Measurements from ENCODE around the gene MIER2.
"Not testable (repeated sequence)": the region's sequence is repeated elsewhere in the genome, so short reads cannot be mapped to it uniquely, and the experiment has no call there.

MIER2 gene

GRCh38 chr19:275000-275399, 69.6 kb downstream of the MIER2 start:
- H3K4me1 Mint-ChIP-seq = no peaks in the 10 kb centered on the region
- no peak overlapping the region for H3K4me3 Mint-ChIP-seq
- no peaks in the 10 kb centered on the region for H3K36me3 Mint-ChIP-seq
- peaks cover 24% of the 10 kb centered on the region for H3K27me3 Mint-ChIP-seq
- DNase-seq = no peak
- no peaks in the 10 kb centered on the region for H3K9me3 Mint-ChIP-seq
- no peak overlapping the region for H3K27ac Mint-ChIP-seq
- CTCF ChIA-PET = no interaction called here

- Mint-ChIP-seq H3K9me3 (no peaks in the 10 kb centered on the region), H3K4me1 (no peaks in the 10 kb centered on the region), H3K36me3 (no peaks in the 10 kb centered on the region), H3K4me3 (no peak overlapping the region), H3K27ac (no peak overlapping the region), H3K27me3 (peaks cover 18% of the 10 kb centered on the region)
- CTCF ChIA-PET = no interaction called here
- DNase-seq = no peak
These were observed 71.2 kb downstream of the MIER2 start for GRCh38 chr19:273393-273792.

DNA sequence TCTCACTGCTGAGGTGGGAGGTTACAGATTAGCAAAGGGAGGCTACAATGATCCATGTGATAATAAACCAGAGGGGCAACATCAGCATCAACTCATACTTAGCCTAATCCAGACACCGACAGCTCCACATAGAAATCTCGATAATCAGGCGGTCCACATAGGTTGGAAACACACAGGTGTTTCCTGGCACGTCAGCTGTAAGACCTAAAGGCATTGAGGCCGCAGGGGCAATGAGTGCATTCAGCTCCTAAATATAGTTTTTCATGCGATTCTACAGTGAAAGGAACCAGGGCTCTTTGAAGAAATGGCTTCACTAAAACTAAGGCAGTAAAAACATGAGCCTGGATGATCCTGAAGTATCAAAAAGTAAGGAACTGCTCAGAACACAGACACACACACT, 72.7 kb downstream of the MIER2 start:
- peaks cover 17% of the 10 kb centered on the region for H3K27me3 Mint-ChIP-seq
- H3K9me3 Mint-ChIP-seq = no peaks in the 10 kb centered on the region
- no peaks in the 10 kb centered on the region for H3K36me3 Mint-ChIP-seq
- no peak overlapping the region for H3K27ac Mint-ChIP-seq
- CTCF ChIA-PET = interaction anchor here (0.7 kb wide), 1 partner anchor 18 kb away, joined by 3 read pairs; no protein-coding TSS in a partner anchor
- no peak overlapping the region for H3K4me3 Mint-ChIP-seq
- peaks cover 7% of the 10 kb centered on the region for H3K4me1 Mint-ChIP-seq
- no peak for DNase-seq

DNA sequence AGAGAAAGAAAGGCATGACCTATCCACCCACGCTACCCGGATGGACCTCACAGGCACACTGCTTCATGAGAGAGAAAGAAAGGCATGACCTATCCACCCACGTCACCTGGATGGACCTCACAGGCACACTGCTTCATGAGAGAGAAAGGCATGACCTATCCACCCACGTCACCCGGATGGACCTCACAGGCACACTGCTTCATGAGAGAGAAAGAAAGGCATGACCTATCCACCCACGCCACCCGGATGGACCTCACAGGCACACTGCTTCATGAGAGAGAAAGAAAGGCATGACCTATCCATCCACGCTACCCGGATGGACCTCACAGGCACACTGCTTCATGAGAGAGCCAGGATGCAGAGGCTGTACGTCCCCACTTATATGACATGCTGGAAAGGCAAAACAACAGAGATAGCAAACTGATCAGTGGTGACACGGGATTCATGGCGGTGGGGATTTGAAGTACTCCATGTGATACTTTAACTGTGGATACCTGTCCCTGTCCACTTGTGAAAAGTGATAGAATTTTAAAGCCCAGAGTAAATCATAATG, 73.8 kb downstream of the MIER2 start:
- H3K9me3 Mint-ChIP-seq, DNase-seq, H3K36me3 Mint-ChIP-seq, H3K4me3 Mint-ChIP-seq, CTCF ChIA-PET, H3K27ac Mint-ChIP-seq: not testable (repeated sequence)
- Mint-ChIP-seq H3K27me3 (peaks cover 19% of the 10 kb centered on the region), H3K4me1 (peaks cover 11% of the 10 kb centered on the region)

DNA sequence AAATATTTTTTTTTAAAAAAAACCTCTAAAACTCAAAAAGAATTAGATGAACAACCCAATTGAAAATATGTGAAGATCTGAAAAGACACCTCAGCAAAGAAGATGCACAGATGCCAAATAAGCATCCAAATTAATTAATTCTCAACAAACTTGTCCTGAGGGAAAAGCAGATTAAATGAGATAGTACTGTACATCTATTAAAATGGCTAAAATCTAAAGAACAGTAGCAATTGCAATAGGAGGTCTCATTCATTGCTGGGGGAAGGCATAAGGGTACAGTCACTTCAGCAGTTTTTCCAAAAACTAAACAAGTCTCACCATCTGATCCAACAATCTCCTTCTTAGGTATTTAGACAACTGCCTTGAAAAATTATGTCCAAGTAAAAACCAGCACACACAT, 75.4 kb downstream of the MIER2 start:
- CTCF ChIA-PET = no interaction called here
- Mint-ChIP-seq H3K36me3 (no peaks in the 10 kb centered on the region), H3K9me3 (no peaks in the 10 kb centered on the region), H3K4me3 (no peak overlapping the region), H3K4me1 (peaks cover 11% of the 10 kb centered on the region), H3K27me3 (peaks cover 25% of the 10 kb centered on the region), H3K27ac (no peak overlapping the region)
- DNase-seq = no peak

DNA sequence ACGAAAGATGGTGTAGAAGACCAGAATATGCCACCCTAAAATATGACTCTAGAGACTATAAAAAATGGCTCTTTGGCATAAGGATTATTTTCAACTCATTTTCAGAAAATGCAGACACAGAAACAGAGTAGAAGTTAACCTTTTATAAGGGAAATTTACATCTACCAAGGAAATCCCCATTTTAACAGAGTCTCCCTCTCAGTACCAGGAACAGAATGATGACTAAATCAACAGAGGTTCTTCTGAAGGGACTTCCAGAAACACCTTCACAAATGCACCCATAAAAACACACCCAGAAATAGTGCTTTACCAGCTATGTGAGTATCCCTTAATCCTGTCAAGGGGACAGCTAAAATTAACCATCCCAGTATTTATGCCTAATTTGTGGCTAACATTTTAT, 82.5 kb downstream of the MIER2 start:
- Mint-ChIP-seq H3K27ac (no peak overlapping the region), H3K27me3 (peaks cover 20% of the 10 kb centered on the region), H3K4me3 (no peak overlapping the region), H3K36me3 (no peaks in the 10 kb centered on the region), H3K9me3 (no peaks in the 10 kb centered on the region), H3K4me1 (peaks cover 7% of the 10 kb centered on the region)
- DNase-seq = no peak
- CTCF ChIA-PET = no interaction called here

DNA sequence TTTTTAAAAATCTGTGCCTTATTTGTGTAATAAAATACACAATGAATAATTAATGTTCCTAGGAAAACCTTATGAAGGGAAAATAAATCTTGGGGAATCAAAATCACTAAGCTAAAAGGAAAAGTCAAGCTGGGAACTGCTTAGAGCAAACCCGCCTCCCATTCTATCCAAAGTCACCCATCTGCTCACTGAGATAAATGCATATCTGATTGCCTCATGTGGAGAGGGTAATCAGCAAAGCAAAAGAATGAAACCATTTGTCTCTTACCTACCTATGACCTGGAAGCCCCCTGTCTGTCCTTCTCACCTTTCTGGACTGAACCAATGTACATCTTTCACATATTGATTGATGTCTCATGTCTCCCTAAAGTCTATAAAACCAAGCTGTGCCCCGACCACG, 87.8 kb downstream of the MIER2 start:
- CTCF ChIA-PET = interaction anchor here (1.0 to 1.5 kb wide), 2 partner anchors 10 kb away, joined by 5 read pairs; no protein-coding TSS in a partner anchor
- H3K27me3 Mint-ChIP-seq = peaks cover 16% of the 10 kb centered on the region

More for the DNA sequence above, 87.8 kb downstream of the MIER2 start:
- not testable (repeated sequence) for H3K27ac Mint-ChIP-seq, H3K4me3 Mint-ChIP-seq, H3K4me1 Mint-ChIP-seq, H3K36me3 Mint-ChIP-seq, H3K9me3 Mint-ChIP-seq, DNase-seq

Measured in activated naive CD4-positive, alpha-beta T cell treated with anti-CD3 and anti-CD28 coated beads, Interleukin-2, amount 10 ng/mL, durations not matched to agents 7 days and 5 days (primary cell).